K562 (cell line): ENCODE results near the gene GGCT.

Source experiments
- EGR1 ChIP-seq: fragments of 450-650 bp; conservative IDR thresholded peaks from 2 replicates; pipeline ENCODE4 v1.6.1; 2017; ENCODE audit warnings: mild to moderate bottlenecking
- EZH2 ChIP-seq: IDR thresholded peaks from 2 replicates; pipeline ENCODE4 v1.6.1; 2012; ENCODE audit warnings: low read depth, mild to moderate bottlenecking, inconsistent platforms, low read length, borderline replicate concordance
- FOXJ3 ChIP-seq: sonication (generic); formaldehyde crosslinking; IDR thresholded peaks from 2 replicates; pipeline ENCODE4 v1.4.0; 2020; ENCODE audit warnings: mild to moderate bottlenecking, missing genetic modification reagents
- HDAC6 ChIP-seq: IDR thresholded peaks from 2 replicates; pipeline ENCODE4 v1.6.1; 2012; ENCODE audit warnings: low read depth, mild to moderate bottlenecking, control low read depth, inconsistent platforms, low read length, moderate library complexity
- HMG20B ChIP-seq: fragments of 250-450 bp; sonication (Bioruptor Pico); IDR thresholded peaks from 2 replicates; pipeline ENCODE4 v1.5.0; 2021; ENCODE audit warnings: mild to moderate bottlenecking
- MAFK ChIP-seq: IDR thresholded peaks from 2 replicates; pipeline ENCODE4 v1.6.1; 2011; ENCODE audit warnings: low read length, improper control_type of control experiment
- PHF8 ChIP-seq: fragments of 200-600 bp; sonication (generic); IDR thresholded peaks from 2 replicates; pipeline ENCODE4 v1.6.1; 2012; ENCODE audit warnings: mixed run types, mild to moderate bottlenecking, inconsistent platforms, low read length, moderate library complexity, borderline replicate concordance
- POLR2A ChIP-seq: fragments of 450-650 bp; conservative IDR thresholded peaks from 2 replicates; pipeline ENCODE4 v1.6.1; 2016
- RNF2 ChIP-seq: sonication (generic); IDR thresholded peaks from 2 replicates; pipeline ENCODE4 v1.6.1; 2016
- SP2 ChIP-seq: IDR thresholded peaks from 2 replicates; pipeline ENCODE4 v1.6.1; 2011; ENCODE audit warnings: mild to moderate bottlenecking, low read depth, low read length, moderate library complexity; ENCODE audit not compliant: poor library complexity, severe bottlenecking; ENCODE audit errors: extremely low read depth
- SPI1 ChIP-seq: IDR thresholded peaks from 2 replicates; pipeline ENCODE4 v1.6.1; 2011; ENCODE audit warnings: low read depth, low read length, control low read depth, borderline replicate concordance
- TARDBP ChIP-seq: fragments of 450-650 bp; IDR thresholded peaks from 2 replicates; pipeline ENCODE4 v1.6.1; 2016
- ZNF766 ChIP-seq: fragments of 200-800 bp; sonication (Bioruptor generic); conservative IDR thresholded peaks from 2 replicates; pipeline ENCODE4 v1.6.1; 2016; ENCODE audit warnings: missing genetic modification characterization, missing compliant biosample characterization
- TF ChIP-seq, protein P1 (sequence below), 2 experiments: fragments of 450-650 bp; IDR thresholded peaks; 2 replicates each; pipeline ENCODE4 v1.6.1; 2018; ENCODE audit warnings: mild to moderate bottlenecking in 2 of 2, low read depth in 1 of 2; ENCODE audit not compliant: partially characterized antibody in 2 of 2

DNA sequence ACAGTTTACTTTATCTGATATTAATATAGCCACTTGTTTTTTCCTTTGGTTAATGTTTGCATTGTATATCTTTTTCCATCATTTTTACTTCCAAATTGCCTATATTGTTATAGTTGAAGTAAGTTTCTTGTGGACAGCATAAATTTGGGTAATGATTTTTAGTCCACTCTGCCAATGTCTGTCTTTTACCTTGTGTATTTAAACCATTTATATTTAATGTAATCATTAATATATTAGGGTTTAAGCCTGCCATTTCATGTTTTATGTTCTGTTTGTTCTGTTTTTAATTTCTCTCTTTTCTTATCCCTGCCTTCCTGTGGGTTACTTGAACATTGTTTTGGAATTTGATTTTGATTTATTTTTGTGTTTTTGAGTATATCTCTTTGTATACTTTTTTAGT lies 13.2 kb downstream of the GGCT start:
- TF ChIP-seq ZNF766 (CRISPR knock-in tag), result no peak
- no peak for TF ChIP-seq HDAC6
- TF ChIP-seq EZH2, result no peak
- no peak for TF ChIP-seq EGR1
- no peak for TF ChIP-seq PHF8
- TF ChIP-seq MAFK, result no peak
- TF ChIP-seq TARDBP, result no peak
- TF ChIP-seq HMG20B, result no peak
- TF ChIP-seq POLR2A, result no peak
- no peak for TF ChIP-seq SP2
- TF ChIP-seq FOXJ3 (CRISPR knock-in tag), result no peak
- TF ChIP-seq, protein P1, sequence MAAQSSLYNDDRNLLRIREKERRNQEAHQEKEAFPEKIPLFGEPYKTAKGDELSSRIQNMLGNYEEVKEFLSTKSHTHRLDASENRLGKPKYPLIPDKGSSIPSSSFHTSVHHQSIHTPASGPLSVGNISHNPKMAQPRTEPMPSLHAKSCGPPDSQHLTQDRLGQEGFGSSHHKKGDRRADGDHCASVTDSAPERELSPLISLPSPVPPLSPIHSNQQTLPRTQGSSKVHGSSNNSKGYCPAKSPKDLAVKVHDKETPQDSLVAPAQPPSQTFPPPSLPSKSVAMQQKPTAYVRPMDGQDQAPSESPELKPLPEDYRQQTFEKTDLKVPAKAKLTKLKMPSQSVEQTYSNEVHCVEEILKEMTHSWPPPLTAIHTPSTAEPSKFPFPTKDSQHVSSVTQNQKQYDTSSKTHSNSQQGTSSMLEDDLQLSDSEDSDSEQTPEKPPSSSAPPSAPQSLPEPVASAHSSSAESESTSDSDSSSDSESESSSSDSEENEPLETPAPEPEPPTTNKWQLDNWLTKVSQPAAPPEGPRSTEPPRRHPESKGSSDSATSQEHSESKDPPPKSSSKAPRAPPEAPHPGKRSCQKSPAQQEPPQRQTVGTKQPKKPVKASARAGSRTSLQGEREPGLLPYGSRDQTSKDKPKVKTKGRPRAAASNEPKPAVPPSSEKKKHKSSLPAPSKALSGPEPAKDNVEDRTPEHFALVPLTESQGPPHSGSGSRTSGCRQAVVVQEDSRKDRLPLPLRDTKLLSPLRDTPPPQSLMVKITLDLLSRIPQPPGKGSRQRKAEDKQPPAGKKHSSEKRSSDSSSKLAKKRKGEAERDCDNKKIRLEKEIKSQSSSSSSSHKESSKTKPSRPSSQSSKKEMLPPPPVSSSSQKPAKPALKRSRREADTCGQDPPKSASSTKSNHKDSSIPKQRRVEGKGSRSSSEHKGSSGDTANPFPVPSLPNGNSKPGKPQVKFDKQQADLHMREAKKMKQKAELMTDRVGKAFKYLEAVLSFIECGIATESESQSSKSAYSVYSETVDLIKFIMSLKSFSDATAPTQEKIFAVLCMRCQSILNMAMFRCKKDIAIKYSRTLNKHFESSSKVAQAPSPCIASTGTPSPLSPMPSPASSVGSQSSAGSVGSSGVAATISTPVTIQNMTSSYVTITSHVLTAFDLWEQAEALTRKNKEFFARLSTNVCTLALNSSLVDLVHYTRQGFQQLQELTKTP (IDR thresholded peaks at IDR 0.05; ENCODE audit: low read depth in 1 of 2, partially characterized antibody in 2 of 2), result no peak
- no peak for TF ChIP-seq SPI1
- no peak for TF ChIP-seq RNF2
